Thyroid gland (tissue), 4 donors: ENCODE results near the gene NYAP1. TPM values are rescaled to one million over a fixed set of nuclear protein-coding genes. Genes with fewer than 3 reads are reported as not detected.
A peak's percentile ranks its signal among the peaks of the same experiment; 100 is the strongest.

Experiments used
- DNase-seq, 2 donors: peaks; one replicate each; pipeline ENCODE4 v3.0.0-alpha.2; 2019
- H3K27ac ChIP-seq, 3 donors: fragments of 200-600 bp; sonication (generic); 1 replicate in 2 of 3; 2 replicates in 1 of 3; pipeline ENCODE4 v1.5.1; 2016 to 2019; ENCODE audit warnings: mild to moderate bottlenecking in 1 of 3, moderate library complexity in 1 of 3
- H3K27me3 ChIP-seq: fragments of 200-600 bp; sonication (generic); one replicate; pipeline ENCODE4 v1.5.1; 2019
- H3K36me3 ChIP-seq, 2 donors: fragments of 200-600 bp; sonication (generic); one replicate each; pipeline ENCODE4 v1.5.1; 2016 to 2019
- H3K4me1 ChIP-seq, 2 donors: fragments of 200-600 bp; sonication (generic); one replicate each; pipeline ENCODE4 v1.5.1; 2017 to 2019
- H3K4me3 ChIP-seq, 3 donors: fragments of 200-600 bp; sonication (generic); replicated peaks in 1 of 3; 1 replicate in 2 of 3; 2 replicates in 1 of 3; pipeline ENCODE4 v1.5.1; 2016; ENCODE audit warnings: mild to moderate bottlenecking in 1 of 3
- H3K9me3 ChIP-seq: fragments of 200-600 bp; sonication (generic); one replicate; pipeline ENCODE4 v1.5.1; 2017
- POLR2A ChIP-seq, 2 donors: fragments of 450-650 bp; IDR thresholded peaks; one replicate each; pipeline ENCODE4 v1.6.1; 2017; ENCODE audit warnings: antibody characterized with exemption in 2 of 2, mild to moderate bottlenecking in 2 of 2, moderate library complexity in 1 of 2
- WGBS, 2 donors: methylation state at CpG; one replicate each; pipeline ENCODE4 v1.1.5; 2017; 5-methylcytosine and 5-hydroxymethylcytosine counted together
- intact Hi-C: fragments of 100-400 bp; cut with DNase I; formaldehyde crosslinking; loops from one replicate; pipeline ENCODE4 v1.15.1; 2023
- total RNA-seq, 4 donors: library from RNA; depleted of rRNA; stranded (reverse); fragments of >200 nt; gene quantifications; one replicate each; pipeline ENCODE4 v1.2.3, GENCODE V29; 2016
- TF ChIP-seq, protein P1 (sequence below), 6 experiments: fragments of 200-600 bp in 3 of 6; fragments of 450-650 bp in 3 of 6; sonication (generic) in 3 of 6; IDR thresholded peaks; one replicate each; pipeline ENCODE4 v1.5.1; 2016 to 2019; ENCODE audit warnings: antibody characterized with exemption in 6 of 6, mild to moderate bottlenecking in 2 of 6, inconsistent platforms in 1 of 6, moderate library complexity in 1 of 6

The NYAP1 gene
- total RNA-seq, 4 donors from 2014 or later = 0.40 to 1.3 (median 1.0) TPM; not detected in 1

- peak; percentile 55 to 77 for DNase-seq
- Histone ChIP-seq H3K27ac (no peak overlapping the region), H3K4me1 (peaks cover 0 to 4% of the 10 kb centered on the region in 2 donors), H3K36me3 (no peaks in the 10 kb centered on the region), H3K9me3 (no peaks in the 10 kb centered on the region), H3K27me3 (no peaks in the 10 kb centered on the region), H3K4me3 (no peak overlapping the region)
- TF ChIP-seq, protein P1, sequence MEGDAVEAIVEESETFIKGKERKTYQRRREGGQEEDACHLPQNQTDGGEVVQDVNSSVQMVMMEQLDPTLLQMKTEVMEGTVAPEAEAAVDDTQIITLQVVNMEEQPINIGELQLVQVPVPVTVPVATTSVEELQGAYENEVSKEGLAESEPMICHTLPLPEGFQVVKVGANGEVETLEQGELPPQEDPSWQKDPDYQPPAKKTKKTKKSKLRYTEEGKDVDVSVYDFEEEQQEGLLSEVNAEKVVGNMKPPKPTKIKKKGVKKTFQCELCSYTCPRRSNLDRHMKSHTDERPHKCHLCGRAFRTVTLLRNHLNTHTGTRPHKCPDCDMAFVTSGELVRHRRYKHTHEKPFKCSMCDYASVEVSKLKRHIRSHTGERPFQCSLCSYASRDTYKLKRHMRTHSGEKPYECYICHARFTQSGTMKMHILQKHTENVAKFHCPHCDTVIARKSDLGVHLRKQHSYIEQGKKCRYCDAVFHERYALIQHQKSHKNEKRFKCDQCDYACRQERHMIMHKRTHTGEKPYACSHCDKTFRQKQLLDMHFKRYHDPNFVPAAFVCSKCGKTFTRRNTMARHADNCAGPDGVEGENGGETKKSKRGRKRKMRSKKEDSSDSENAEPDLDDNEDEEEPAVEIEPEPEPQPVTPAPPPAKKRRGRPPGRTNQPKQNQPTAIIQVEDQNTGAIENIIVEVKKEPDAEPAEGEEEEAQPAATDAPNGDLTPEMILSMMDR (IDR thresholded peaks at IDR 0.05) = no peak
- peak in 1 of 2 donors; percentile 18 for TF ChIP-seq POLR2A (IDR thresholded peaks at IDR 0.05)
- intact Hi-C loops = no loop called here
- 45 to 57% methylated on average over 13 to 15 of the region's 15 CpGs for WGBS, 2 donors
These were observed 25.5 kb downstream of the NYAP1 start for GRCh38 chr7:100509231-100509630.

DNA sequence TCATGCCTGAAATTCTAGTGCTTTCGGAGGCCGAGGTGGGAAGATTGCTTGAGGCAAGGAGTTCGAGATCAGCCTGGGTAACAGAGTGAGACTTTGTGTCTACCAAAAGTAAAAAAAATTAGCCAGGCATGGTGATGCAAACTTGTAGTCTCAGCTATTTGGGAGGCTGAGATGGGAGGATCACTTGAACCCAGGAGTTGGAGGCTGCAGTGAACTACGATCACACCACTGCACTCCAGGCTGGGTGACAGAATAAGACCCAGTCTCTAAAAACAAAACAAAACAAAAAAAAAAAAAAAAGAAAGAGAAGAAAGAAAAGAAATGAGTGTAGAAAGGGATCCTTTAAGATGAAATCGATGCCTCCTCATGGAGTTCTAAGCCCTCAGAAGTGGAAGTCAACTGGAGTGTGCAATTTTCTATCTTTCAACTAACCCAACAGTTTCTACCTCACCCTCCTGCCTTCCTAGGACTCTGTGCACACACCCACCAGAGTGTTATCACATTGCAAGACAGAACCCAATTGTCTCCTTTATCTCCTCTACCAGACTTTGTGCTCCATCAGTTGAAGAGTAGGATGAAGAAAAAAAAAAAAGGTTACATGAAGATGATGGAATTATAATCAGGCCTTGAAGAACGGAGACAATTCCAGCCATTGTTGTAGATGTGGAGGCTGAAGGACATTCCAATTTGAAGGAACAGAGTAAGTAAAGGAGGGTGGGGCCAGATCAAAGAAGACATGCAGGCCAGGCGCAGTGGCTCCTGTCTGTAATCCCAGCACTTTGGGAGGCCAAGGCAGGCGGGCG lies 26.9 kb downstream of the NYAP1 start:
- no peaks in the 10 kb centered on the region for H3K27me3 ChIP-seq
- 88 to 92% methylated on average over 9 of the region's 9 CpGs for WGBS, 2 donors

DNA sequence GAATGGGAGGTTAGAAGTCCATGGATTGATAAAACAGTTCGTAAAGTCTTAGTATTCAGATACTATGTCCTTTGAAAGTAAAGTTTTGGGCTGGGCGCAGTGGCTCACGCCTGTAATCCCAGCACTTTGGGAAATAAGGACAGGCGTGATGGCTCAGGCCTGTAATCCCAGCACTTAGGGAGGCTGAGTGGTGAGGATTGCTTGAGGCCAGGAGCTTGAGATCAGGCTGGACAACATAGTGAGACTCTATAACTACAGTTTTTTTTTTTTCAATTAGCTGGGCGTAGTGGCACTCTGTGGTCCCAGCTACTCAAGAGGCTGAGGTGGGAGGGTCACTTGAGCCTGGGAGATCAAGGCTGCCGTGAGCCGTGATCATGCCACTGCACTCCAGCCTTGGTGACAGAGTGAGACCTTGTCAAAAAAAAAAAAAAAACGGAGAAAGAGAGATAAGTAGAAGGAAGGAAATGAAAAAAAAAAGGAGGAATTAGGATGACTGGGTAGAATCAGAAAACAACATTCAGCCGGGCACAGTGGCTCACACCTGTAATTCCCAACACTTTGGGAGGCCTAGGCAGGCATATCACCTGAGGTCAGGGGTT lies 29.6 kb downstream of the NYAP1 start:
- WGBS, 2 donors = 81 to 88% methylated on average over 9 of the region's 9 CpGs
- no peak for DNase-seq
- intact Hi-C loops = no loop called here
- TF ChIP-seq, protein P1 (IDR thresholded peaks at IDR 0.05) = no peak
- TF ChIP-seq POLR2A (IDR thresholded peaks at IDR 0.05) = no peak
- H3K4me3 ChIP-seq = no peak overlapping the region
- no peaks in the 10 kb centered on the region for H3K9me3 ChIP-seq
- peaks cover 4 to 6% of the 10 kb centered on the region in 2 donors for H3K4me1 ChIP-seq
- H3K27me3 ChIP-seq = no peaks in the 10 kb centered on the region
- no peak overlapping the region for H3K27ac ChIP-seq
- no peaks in the 10 kb centered on the region for H3K36me3 ChIP-seq

More for the DNA sequence above, 26.9 kb downstream of the NYAP1 start:
- intact Hi-C loops = no loop called here
- DNase-seq = no peak
- Histone ChIP-seq H3K27ac (no peak overlapping the region), H3K4me3 (no peak overlapping the region), H3K36me3 (no peaks in the 10 kb centered on the region), H3K4me1 (peaks cover 2 to 4% of the 10 kb centered on the region in 2 donors), H3K9me3 (no peaks in the 10 kb centered on the region)
- TF ChIP-seq, protein P1 (IDR thresholded peaks at IDR 0.05) = no peak
- TF ChIP-seq POLR2A (IDR thresholded peaks at IDR 0.05) = no peak

DNA sequence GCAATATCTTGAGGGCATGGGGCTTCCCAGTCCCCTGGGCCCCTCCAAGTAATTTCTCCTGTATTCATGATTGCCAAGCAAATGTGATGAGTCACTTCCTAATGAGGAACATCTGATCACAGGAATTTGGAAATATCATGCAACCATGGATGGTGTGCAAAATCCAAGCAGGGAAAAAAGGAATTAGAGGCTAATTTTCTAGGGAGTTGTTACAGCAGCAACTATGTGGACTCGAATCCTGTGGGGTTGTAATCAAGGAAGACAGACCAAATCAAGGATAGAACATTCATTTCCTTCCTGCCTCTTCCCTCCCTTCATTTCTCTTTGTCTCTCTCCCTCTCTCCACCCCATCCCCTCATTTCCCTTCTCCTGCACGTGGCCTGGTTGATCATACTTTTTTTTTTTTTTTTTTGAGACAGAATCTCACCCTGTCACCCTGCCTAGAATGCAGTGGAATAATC lies 31.4 kb downstream of the NYAP1 start:
- peaks cover 0 to 6% of the 10 kb centered on the region in 2 donors for H3K4me1 ChIP-seq
- no peak overlapping the region for H3K4me3 ChIP-seq
- TF ChIP-seq, protein P1 (IDR thresholded peaks at IDR 0.05) = no peak
- no peak for TF ChIP-seq POLR2A (IDR thresholded peaks at IDR 0.05)
- H3K36me3 ChIP-seq = no peaks in the 10 kb centered on the region
- 37 to 41% methylated on average over 2 of the region's 2 CpGs for WGBS, 2 donors
- no peak overlapping the region for H3K27ac ChIP-seq
- H3K9me3 ChIP-seq = no peaks in the 10 kb centered on the region
- no peak for DNase-seq
- intact Hi-C loops = no loop called here
- no peaks in the 10 kb centered on the region for H3K27me3 ChIP-seq
